CD4-positive, alpha-beta T cell treated with Interferon alpha-2 for 1 hour (primary cell): ENCODE measurements around the gene SEPTIN10.

Experiments
- DNase-seq, 2 donors: peaks; one replicate each; pipeline ENCODE4 v3.0.0-alpha.2; 2020 to 2022

The SEPTIN10 gene

DNA sequence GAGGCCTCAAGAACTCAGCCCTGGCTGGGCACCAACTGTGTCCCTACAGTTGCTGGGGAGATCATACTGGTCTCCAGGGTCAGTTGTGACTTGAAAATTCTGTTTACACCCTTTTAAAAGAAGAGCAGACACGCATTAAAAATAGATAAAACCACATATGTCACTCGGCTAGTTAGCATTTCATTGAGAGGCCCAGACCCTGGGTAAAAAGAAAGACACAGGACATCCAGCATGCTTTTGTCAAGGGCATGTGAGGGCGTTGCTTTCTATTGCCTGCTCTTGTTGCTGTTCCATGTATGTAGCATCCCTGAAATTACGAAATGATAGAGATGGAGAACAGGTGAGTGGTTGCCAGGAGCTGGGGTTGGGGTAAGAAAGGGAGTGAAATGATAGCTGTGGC, 94.3 kb downstream of the SEPTIN10 start:
- no peak for DNase-seq

DNA sequence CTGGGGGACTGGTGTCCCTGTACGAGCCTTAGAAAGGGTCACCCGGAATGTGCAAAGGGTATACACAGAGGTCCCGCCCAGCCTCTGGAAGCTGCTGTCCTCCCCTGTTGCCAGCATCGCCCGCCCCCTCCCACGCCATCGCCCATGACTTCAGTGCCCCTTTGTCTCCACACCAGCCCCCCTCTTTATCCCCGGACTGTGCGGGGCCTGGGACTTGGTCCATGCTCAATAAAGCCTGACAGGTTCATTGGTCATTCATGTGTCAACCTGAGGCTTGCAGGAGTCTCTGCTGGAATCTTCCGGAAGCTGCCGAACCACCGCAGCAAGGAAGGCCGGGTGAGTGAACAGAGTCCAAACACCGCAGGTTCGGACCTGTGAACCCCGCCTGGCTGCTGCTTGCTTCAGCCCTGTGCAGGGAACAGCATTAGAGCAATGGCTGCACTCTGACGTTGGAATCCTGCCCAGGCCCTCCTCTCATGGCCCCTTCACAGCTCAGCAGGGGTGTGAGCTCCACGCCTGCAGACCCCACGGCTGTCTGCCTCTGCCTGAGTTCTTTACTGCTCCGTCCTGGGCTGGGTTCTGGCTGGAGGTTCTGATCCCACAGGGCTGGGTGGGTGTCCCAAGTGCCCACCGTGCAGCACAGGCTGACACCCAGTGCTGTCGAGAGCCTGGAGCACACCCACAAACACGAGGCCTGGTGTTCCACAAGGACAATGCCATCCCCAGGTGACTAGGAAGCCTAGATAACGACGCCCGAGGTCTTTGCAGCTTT, 96.5 kb downstream of the SEPTIN10 start:
- DNase-seq: no peak

DNA sequence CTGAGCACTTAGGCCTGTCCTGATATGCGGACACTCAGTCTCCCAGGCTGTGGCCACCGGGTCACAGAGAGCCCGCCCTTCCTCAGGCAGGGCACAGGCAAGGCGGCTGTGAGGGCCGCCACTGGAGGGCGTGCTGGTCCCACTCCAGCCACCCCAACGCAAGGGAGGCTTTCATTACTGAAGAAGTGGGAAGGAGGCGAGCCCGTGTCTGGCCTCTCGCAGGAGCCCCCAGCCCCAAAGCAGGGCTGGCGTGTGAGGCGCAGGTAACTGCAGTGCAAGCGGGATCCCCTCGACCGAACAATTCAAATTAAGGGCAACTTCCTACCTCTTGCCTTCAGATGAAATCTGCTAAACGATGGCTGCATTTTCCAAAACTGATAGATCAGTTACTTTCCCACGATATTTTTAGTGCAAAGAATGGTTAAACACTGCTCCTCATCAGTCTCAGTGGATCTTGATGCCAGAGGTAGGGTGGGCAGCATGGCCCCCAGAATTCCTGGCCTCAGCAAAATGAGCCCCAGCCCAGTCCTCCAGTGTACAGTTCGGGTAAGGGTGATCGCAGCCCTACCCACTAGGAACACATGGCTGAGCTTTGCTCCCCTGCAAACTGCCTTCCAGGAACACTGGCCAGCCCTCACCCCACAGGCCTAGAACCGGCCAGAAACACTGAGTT, 97.2 kb downstream of the SEPTIN10 start:
- DNase-seq: no peak

DNA sequence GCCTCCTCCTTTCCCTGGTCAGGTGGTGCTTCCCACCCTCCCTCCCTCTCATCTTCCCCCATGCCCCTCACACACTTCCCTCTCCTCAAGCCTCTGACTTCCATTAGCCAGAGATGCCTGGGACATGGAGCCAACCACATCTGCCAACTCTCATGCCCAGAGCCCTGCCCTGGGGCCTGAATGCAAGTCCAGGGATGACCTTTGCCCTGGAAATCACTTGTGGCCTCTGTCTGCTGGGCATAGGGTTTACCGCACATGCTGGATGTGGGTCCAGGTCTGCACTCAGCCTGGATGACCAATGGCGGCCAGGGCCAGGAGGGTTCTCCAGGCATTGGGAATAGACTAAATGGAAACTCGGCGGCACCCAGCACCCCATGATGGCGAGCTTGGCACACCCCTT, 98.9 kb downstream of the SEPTIN10 start:
- DNase-seq: no peak

DNA sequence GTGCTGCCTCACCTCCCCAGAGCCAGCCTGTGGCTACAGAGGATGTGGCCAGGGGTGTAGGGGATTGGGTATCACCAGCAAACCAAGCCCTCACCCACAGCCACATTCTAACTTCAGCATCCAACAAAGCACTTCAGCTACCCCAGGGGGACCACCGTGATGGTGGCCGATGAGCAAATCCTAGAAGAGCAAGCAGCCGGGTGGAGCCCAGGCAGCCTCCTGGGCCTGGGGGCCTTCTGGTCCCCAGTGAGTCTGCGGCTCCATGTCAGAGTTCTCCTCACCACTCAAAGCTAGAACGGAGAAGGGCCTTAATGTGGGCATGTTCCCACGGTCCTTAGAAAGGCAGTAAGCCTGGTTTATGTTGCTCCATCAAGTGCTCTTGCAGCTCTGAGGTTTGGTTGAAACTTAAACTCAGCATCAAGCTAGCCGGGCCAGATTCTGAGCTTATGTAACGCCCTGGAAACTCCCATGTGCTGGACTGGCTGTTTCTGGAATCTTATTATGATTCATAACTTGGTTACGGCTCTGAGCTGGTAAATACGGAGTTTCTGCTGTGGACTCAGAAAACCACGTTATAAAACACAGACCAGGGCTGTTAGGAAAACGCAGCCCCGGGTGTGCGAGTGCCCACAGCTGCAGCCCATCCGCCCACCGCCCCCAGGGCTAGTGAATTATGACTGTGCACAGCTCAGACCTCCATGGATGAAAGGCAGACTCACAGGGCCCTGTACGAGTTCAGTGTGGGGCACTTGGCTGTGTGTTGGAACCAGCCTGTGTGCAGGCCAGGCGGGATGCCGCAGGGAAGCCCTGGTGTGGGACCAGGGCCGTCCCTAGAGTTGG, 99.8 kb downstream of the SEPTIN10 start:
- DNase-seq: no peak

DNA sequence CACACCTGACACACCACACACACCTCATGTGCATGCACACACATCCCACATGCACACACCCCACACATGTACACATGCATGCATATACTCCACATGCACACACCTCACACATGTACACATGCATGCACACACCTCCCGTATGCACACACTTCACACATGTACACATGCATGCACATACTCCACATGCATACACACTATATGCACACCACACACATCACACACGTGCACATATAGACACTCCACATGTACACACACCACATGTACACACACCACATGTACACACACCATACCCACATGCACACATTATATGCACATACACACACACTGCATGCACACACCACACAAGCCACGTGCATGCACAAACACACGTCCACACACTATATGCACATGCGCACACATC, 100.5 kb downstream of the SEPTIN10 start:
- no peak for DNase-seq

DNA sequence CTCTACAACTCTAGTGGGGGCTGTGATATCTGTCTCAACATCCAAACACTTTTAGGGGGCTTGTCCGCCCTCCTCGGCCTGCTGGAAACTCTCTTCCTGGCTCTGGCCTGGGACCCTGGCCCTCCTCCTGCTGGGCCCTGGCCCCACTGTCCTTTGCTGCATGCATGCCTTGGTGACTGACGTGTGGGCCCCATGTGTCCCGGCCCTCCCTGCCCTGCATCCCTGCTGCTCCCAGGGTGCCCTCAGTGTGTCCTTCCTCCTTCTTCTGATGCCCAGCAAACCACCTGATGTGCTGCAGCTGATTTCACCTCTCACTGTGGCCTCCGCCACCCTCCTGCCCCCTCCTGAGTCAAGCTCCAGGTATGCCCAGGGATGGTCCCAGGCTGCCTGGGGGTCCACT, 101.7 kb downstream of the SEPTIN10 start:
- no peak for DNase-seq

DNA sequence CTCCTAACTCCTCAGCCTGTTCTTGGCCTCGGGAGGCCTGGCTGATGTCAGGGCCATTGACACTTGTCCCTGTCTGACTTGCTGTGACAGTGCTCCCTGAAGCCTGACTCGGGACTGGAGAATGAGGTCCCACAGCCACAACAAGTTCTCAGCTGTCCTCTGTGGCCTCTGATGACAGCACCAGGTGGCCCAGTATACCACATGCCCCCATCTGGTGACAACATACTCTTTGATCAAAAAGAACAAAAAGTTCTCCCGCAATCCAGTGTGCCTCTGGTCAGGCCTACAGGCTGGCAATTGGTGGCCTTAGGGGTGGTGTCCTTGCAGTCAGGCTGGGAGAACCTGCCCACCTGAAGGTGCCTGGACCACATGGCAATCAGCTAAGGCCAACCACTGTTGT, 102.6 kb downstream of the SEPTIN10 start:
- DNase-seq: no peak

DNA sequence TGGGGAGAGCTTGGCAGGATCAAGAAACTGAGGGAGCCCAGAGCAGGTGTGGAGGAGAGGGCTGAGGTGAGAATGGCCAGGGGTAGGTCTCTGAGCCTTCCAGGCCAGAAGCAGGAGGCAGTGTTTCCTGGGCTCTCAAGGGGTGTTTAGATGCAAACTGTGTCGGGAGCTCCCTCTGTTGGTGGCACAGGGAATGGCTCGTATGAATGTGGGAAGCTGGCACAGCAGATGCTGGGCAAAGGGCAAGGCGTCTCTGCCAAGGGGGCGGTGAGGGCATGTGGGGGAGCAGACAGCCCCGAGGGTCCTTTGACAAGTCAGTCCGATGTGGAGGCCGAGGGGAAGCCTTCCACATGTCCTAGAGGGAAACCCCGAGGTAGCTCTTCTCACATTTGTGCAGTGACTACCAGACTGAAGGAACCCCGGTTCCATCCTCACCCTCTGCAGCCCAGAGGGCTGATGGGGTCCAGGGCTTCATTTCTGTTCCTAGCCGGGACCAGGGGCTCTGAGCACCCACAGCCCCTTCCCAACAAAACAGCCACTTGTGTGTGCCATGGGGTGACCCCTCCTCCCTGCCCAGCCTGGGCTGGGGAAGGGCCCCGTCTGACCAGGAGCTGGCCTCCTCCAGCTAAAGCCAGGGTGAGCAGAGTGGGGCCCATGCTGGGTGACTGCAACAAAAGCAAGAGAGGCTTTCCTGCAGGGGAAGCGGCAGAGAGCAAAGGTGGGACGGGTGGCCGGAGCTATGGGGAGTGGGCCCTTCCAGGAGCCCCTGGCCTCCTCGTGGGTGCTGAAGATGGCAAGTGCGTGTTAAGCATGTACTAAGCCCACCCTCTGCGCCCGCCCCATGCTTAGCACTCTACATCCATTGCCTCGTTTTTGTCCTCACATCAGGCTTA, 103.4 kb downstream of the SEPTIN10 start:
- DNase-seq: peak; percentile 73 to 77

DNA sequence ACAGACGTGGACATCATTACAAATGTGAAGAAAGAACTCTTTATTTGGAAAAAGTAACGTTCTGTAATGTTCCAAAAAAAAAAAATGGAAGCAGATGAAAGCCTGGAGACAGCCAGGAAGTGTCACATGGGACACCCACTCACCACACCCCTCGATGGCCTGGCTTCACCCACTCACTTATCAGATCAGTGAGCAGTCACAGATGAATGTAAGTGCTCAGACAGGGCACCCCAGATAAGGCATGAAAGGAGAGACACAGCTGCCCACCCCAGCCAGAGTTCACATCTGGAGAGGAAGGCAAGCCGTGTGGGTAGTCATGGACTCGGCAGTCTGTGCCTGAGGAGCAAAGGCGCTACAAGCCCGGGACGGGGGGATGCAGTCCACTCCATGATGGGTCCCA, 105.2 kb downstream of the SEPTIN10 start:
- no peak for DNase-seq

DNA sequence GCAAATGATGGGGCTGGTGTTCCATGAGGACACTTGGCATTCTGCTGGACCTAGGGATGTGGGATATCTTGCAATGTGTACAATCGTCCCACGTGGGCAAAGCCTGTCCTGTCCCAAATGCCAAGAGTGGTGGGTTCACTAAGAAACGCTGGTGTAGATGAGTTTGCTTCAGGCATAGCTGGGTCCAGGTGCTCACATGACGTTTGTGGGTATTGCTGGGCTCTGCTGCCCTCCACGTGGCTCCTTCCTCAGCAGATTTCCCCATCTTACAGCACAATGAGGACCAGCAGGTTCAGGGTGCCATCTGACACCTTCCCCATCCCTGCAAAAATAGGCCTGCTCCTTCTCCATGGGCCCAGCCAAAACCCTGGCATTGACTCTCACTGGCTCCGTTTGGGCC, 105.9 kb downstream of the SEPTIN10 start:
- no peak for DNase-seq

DNA sequence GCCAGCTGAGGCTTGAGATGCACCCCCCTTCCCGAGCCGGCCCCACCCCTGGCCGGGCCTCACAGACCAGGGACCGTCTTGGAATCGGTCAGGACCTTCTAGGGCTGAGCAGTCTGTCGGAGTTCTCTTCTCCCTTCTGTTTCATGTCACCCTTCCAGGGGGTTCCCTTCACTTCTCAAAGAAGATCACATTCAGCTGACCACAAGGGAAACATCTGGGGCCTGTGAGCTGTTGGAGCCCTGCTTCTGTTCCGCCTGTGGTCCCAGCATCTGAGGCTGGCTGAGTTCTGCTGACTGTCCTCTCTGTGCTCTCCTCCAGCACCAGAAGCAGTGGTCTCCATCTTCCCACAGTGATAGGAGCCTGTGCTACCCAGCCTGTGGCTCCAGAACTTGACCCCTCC, 106.5 kb downstream of the SEPTIN10 start:
- DNase-seq: no peak

DNA sequence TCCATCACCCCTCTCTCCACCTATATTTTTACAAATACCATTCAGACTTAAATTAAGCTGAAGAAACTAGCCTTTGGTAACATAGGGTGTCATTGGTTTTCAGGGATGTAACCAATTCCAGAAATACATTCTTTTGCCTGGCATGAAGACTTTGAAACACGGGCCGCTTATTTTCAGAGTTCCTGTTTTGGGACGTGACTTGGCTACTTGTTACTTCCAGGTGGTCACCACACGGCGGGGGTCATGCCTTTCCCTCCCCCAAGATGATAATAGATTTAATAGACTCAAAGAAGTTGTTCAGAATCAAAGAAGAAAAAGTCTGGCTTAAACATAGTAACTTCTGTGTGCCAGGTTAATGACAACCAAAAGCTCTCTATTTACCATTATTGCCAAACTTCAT, 110.6 kb downstream of the SEPTIN10 start:
- no peak for DNase-seq

DNA sequence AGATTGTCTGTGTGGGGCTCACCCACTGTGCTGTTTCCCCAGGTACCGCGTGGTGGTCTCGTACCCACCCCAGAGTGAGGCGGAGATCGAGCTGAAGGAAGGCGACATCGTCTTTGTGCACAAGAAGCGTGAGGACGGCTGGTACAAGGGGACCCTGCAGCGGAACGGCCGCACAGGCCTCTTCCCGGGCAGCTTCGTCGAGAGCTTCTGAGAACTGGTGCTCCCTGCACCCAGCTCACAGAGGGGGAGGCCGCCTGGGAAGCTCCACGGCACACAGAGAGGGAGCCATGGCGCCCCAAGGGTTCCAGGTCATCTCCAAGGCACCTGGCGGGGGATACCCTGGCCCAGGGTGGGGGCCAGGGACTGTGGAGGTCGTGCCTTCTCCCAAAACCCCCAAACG, 112.3 kb downstream of the SEPTIN10 start:
- DNase-seq: no peak

DNA sequence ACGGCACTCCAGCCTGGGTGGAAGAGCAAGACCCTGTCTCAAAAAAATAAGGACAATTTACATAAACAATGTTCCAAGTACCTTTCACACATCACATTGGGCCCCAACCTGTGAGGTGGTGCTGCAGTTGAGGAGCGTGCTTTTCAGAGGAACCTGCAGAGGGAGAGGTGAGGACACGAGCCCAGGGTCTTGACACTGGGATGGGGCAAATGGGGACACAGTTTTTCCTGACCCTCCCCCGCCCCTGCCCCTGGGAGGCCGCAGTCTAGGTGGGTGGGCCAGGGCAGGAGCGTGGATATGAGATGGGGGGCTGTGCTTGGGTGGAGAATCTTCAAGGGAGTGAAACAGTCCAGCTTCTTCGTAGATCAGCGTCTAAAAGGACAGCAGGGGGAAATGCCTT, 112.9 kb downstream of the SEPTIN10 start:
- no peak for DNase-seq

DNA sequence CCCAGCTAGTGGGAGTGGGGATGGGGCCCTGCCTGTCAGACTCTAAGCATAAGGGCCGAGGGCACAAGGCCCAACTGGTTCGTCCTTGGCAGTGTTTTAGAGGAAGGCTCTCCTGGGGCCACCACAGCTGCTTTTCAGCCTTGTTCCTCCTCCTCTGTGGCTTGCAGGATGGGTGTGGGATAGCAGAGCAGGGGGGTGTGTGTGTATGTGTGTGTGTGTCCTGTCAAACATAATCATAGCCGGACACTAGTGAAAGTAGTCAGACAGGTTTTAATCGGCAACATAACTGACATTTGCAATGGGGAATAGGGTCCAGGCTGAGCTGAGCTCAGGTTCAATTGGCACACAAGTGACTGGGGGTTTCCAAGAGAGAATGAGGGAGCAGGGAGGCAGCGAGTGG, 114.2 kb downstream of the SEPTIN10 start:
- no peak for DNase-seq

DNA sequence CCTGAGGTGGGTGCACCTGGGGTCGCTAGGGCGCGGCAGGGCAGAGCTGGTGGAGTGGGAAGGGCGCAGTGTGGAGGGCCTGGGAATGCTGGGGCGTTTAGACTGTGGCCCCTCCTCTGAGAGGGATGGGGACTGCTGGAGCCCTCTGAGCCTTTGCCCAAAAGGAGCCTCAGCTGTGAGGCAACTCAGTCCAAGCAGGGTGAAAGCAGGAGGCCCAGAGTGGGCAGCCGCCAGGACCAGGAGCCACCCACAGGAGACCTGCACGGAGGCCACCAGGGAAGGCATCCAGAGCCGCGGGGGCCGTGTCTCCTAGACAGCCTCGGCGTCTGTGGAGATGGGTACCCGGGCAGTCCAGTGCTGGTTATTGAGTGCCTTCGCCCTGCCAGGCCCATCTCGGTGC, 114.9 kb downstream of the SEPTIN10 start:
- no peak for DNase-seq

DNA sequence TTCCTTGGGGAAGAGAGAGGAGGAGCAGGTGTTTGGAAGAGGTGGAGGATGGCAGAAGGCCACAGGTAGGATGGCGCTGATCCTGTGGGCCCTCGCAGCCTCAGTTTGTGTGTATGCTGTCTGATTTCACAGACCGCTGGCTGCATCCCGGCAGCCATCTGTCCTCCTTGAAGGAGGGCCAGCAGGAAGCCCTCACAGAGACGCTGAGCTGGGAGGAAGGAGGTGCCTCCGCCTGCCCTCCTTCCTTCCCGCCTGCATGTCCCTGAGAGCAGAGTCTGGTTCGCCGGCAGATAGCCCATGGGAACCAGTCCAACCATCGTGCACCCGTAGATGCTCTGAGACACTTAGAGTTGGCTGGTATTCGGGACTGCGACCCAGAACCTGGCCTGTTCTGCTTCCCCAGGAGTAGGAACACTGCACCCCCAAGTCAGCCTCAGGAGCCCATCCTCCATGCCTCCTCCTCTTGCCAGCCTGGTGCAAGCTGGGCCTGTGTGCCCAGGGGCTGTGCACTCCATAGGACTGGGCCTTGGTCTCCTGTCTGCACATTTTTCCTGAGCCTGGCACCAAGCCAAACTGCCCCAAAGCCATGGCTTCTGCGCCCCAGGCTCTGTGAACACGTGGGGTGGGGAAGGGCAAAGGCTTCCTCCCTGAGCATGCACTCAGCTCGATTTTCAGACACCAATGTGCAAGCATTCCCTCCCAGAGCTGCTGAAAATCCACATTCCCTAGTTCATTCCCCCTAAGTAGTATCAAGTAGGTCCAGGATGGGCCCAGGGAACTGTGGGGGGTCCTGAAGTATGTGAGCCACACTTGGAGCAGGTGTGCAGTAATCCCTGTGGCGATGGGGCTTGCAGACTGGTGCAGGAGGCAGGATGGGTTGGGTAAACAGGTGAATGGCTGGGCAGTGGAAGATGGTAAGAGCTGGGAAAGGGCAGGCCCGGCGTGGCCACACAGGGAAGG, 115.6 kb downstream of the SEPTIN10 start:
- DNase-seq: no peak

DNA sequence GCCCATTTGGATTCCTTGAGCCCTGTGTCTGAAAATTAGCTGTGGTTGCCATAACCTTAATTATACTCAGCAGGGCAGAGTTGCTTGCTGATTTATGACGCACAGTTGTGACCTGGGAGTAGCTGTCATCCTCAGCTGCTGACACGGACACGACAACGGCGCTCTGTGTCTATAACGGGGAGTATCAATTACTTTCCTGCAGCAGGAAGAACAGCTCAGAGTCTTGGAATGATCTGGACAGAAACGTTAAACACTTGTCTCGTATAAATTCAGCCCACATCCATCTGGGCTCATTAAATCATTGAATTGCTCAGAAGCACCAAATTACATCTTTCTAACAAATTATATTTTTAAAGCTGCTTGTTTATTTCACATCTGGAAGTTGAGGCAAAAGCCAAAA, 116.3 kb downstream of the SEPTIN10 start:
- DNase-seq: no peak

DNA sequence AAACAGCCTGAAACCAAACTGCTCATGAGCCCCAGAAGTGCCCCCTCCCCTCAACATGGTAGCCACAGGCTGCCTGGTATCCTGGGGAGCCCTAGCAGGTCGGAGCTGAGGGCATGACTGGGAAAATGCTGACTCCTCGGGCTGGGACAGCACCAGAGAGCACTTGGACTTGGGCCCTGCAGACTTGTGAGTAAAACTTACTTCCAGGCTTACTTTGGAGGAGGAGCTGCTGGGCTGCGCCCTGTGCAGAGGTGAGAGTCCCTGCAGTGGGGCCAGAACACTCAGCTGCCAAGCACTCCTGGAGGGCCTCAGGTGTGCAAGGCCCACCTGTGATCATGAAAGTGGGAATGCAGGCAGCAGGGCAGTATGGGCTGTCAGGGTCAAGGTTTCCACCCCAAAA, 119.4 kb downstream of the SEPTIN10 start:
- no peak for DNase-seq

DNA sequence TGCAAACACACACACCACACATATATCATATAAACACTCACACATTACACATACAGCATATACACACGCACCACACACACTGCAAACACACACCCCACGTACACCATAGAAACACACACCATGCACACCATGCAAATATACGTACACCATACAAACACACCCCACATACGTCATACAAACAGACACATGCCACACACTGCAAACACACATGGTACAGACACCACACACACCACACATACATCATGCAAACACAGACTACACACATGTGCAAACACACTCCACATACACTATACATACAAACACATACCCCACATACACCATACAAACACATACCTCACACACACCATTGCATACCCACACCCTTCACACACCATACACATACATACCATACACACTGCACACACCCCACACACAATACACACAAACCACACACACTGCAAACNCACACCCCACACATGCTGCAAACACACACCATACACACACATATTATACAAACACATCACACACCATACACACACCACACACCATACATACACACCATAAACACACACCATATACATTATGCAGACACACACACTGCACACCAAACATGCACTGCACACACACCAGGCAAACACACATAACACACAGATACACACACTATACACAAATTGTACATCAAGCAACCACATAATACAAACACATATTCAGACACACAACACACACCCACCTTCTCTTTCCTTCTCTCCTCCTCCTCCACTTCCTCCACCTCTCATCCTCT, 120.4 kb downstream of the SEPTIN10 start:
- no peak for DNase-seq
